Osteoblast (primary cell): ENCODE data around the gene CAST. TPM values are rescaled to one million over a fixed set of nuclear protein-coding genes. Genes with fewer than 3 reads are reported as not detected.

Experiments used
- DNase-seq: peaks from one replicate; pipeline ENCODE4 v3.0.0; 2011; ENCODE audit warnings: low spot score, mixed read lengths; ENCODE audit not compliant: insufficient read length; ENCODE audit errors: missing footprints
- H2AFZ ChIP-seq: 2 replicates; pipeline ENCODE4 v1.6.0; 2011; ENCODE audit warnings: mild to moderate bottlenecking, low read length
- H3K27ac ChIP-seq: 2 replicates; pipeline ENCODE4 v1.5.1; 2011; ENCODE audit warnings: mild to moderate bottlenecking, low read depth, low read length, moderate library complexity
- H3K27me3 ChIP-seq: 2 replicates; pipeline ENCODE4 v1.6.0; 2012; ENCODE audit warnings: mild to moderate bottlenecking, control low read depth, inconsistent platforms, low read length, moderate library complexity; ENCODE audit not compliant: insufficient read depth
- H3K36me3 ChIP-seq: 2 replicates; pipeline ENCODE4 v1.5.1; 2011; ENCODE audit warnings: mild to moderate bottlenecking, low read length, control low read depth, moderate library complexity; ENCODE audit not compliant: insufficient read depth
- H3K4me1 ChIP-seq: 2 replicates; pipeline ENCODE4 v1.5.1; 2011; ENCODE audit warnings: mild to moderate bottlenecking, low read length, control low read depth, moderate library complexity; ENCODE audit not compliant: insufficient read depth
- H3K4me2 ChIP-seq: 2 replicates; pipeline ENCODE4 v1.6.0; 2011; ENCODE audit warnings: mild to moderate bottlenecking, low read length; ENCODE audit not compliant: insufficient read depth
- H3K4me3 ChIP-seq: fragments of 200-600 bp; sonication (generic); 3 replicates; pipeline ENCODE4 v1.5.1; 2012; ENCODE audit warnings: mild to moderate bottlenecking, low read length, inconsistent platforms; ENCODE audit not compliant: insufficient read depth
- H3K79me2 ChIP-seq: 2 replicates; pipeline ENCODE4 v1.6.0; 2012; ENCODE audit warnings: mild to moderate bottlenecking, low read length, control low read depth, inconsistent platforms; ENCODE audit not compliant: insufficient read depth
- H3K9me3 ChIP-seq: 2 replicates; pipeline ENCODE4 v1.5.1; 2011; ENCODE audit warnings: low read depth, low read length, control low read depth
- H4K20me1 ChIP-seq: 2 replicates; pipeline ENCODE4 v1.6.0; 2012; ENCODE audit warnings: mild to moderate bottlenecking, low read length, control low read depth; ENCODE audit not compliant: insufficient read depth
- total RNA-seq: library from RNA; depleted of rRNA; stranded (reverse); fragments of >200 nt; gene quantifications from 2 replicates; pipeline ENCODE4 v1.2.3, GENCODE V29; 2012
- TF ChIP-seq, protein P1 (sequence below): IDR thresholded peaks from 2 replicates; pipeline ENCODE4 v1.5.1; 2011; ENCODE audit warnings: mild to moderate bottlenecking, low read depth, low read length, moderate library complexity; ENCODE audit errors: extremely low read depth

Gene CAST
- total RNA-seq, 1 donor, result 278 TPM

DNA sequence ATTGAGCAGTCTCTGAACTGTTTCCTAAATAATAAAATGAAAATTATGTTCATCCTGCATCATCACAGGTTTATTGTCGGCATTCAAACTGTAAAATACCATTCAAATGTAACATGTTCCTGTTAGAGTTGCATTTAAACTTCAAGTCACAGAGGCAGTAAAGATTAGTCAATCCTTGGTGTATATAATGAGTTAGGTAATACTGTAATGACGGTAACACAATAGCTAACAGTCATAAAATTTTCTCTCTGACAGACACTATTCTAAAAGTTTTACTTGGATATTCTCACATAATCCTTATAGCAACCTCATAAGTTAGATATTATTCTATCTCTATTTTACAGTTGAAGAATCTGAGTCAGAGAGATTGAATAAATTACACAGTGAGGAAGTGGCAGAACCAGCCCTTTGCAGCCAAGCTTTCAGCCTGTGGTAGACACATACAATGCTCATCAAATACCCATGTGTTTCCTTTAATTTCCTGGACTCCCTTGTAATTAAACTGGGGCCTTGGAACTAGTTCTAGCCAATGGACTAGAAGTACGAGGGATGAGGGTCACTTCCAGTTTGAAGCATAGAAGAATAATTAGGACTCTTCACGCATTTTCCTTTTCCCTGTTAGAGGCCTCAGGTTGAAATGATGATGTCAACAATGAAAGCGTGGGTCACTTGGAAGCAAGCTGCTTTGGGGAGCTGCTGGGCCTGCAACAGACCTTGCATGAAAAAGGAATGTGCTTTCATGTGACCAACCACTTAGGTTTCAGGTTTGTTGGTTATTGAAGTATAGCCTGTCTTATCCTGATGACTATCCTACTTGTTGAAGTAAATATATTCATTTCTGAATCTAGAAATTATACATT lies 12.3 kb upstream of the CAST start:
- no peaks in the 10 kb centered on the region for H3K27me3 ChIP-seq
- no peaks in the 10 kb centered on the region for H3K79me2 ChIP-seq
- no peak overlapping the region for H2AFZ ChIP-seq
- no peaks in the 10 kb centered on the region for H3K9me3 ChIP-seq
- no peak overlapping the region for H3K4me2 ChIP-seq
- H3K36me3 ChIP-seq, result no peaks in the 10 kb centered on the region
- H3K4me1 ChIP-seq, result peaks cover 3% of the 10 kb centered on the region
- H3K27ac ChIP-seq, result no peak overlapping the region
- no peaks in the 10 kb centered on the region for H4K20me1 ChIP-seq
- no peak for DNase-seq
- H3K4me3 ChIP-seq, result no peak overlapping the region
- TF ChIP-seq, protein P1, sequence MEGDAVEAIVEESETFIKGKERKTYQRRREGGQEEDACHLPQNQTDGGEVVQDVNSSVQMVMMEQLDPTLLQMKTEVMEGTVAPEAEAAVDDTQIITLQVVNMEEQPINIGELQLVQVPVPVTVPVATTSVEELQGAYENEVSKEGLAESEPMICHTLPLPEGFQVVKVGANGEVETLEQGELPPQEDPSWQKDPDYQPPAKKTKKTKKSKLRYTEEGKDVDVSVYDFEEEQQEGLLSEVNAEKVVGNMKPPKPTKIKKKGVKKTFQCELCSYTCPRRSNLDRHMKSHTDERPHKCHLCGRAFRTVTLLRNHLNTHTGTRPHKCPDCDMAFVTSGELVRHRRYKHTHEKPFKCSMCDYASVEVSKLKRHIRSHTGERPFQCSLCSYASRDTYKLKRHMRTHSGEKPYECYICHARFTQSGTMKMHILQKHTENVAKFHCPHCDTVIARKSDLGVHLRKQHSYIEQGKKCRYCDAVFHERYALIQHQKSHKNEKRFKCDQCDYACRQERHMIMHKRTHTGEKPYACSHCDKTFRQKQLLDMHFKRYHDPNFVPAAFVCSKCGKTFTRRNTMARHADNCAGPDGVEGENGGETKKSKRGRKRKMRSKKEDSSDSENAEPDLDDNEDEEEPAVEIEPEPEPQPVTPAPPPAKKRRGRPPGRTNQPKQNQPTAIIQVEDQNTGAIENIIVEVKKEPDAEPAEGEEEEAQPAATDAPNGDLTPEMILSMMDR, result no peak

DNA sequence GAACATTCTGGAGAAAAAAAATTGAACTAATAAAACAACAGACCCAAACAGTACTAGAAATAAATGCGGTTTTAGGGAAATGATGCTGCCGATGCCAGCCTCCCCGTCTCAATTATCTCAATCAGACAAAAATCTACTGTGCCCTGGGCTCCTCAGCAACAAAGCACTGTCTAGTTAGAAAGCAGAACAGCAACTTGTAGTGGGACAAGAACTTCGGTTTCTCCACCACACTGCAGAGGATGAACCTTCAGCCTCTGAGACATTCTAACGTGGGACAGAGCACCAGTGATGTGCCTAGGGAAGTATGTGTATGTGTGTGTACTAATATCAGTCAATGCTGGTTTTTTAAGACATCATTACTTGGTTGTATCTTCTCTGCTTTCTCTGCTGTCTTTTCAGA lies 11.1 kb upstream of the CAST start:
- no peak overlapping the region for H3K4me2 ChIP-seq
- H3K27me3 ChIP-seq, result no peaks in the 10 kb centered on the region
- no peak for DNase-seq
- H3K36me3 ChIP-seq, result no peaks in the 10 kb centered on the region
- TF ChIP-seq, protein P1, result no peak
- peaks cover 14% of the 10 kb centered on the region for H3K4me1 ChIP-seq
- no peak overlapping the region for H3K4me3 ChIP-seq
- no peaks in the 10 kb centered on the region for H3K9me3 ChIP-seq
- no peaks in the 10 kb centered on the region for H4K20me1 ChIP-seq
- no peaks in the 10 kb centered on the region for H3K79me2 ChIP-seq
- no peak overlapping the region for H3K27ac ChIP-seq
- H2AFZ ChIP-seq, result no peak overlapping the region

DNA sequence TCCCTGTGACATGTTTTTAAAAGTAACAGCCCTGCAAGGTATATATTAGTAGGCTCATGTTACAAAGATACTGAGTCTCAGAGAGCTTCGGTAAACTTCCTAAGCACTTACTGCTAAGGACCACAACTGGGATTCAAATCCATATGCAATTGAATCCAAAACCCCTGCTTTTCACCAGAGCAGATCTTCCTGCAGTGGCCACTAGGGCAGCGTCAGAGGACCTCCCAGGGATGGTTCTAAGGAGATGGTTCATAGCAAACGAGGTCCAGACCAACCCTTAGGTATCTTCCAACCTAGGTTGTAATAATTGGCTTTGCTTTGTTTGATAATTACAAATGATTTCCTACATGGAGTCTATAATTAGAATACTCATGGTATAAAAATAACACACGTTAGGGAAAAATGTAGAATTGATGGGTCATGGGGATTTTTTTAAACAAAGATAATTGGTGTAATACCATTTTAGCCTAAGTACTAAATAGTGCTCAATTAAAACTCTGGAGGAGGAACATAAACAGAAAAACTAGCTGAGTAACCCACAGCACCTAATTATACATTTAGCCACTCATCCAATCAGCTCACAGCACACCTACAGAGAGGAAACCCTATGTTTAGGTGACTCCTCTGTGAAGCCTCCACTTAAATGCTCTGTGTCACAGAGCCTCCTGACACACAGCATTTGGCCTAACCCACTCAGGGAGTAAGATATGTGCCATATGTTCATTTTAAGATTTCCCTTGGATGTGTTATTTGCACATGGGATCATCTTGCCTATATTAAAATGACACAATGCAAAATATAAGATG lies 10.0 kb upstream of the CAST start:
- Histone ChIP-seq H3K27ac (no peak overlapping the region), H3K9me3 (no peaks in the 10 kb centered on the region)

More for the DNA sequence above, 10.0 kb upstream of the CAST start:
- Histone ChIP-seq H4K20me1 (no peaks in the 10 kb centered on the region), H3K36me3 (no peaks in the 10 kb centered on the region), H3K4me1 (peaks cover 25% of the 10 kb centered on the region), H3K4me2 (no peak overlapping the region), H2AFZ (no peak overlapping the region), H3K4me3 (no peak overlapping the region), H3K79me2 (no peaks in the 10 kb centered on the region), H3K27me3 (no peaks in the 10 kb centered on the region)
- TF ChIP-seq, protein P1, result peak; percentile 48
- no peak for DNase-seq
